GM18502 (cell line): Measurements from ENCODE around the gene TAF4B.
"Not testable (repeated sequence)": the region's sequence is repeated elsewhere in the genome, so short reads cannot be mapped to it uniquely, and the experiment has no call there.

ENCODE experiments used
- ATAC-seq: cut with Tn5 transposase; IDR thresholded peaks from one replicate; pipeline ENCODE4 v1.9.1; 2021; ENCODE audit warnings: mild to moderate bottlenecking; ENCODE audit not compliant: unreplicated experiment, poor library complexity

Gene TAF4B

DNA sequence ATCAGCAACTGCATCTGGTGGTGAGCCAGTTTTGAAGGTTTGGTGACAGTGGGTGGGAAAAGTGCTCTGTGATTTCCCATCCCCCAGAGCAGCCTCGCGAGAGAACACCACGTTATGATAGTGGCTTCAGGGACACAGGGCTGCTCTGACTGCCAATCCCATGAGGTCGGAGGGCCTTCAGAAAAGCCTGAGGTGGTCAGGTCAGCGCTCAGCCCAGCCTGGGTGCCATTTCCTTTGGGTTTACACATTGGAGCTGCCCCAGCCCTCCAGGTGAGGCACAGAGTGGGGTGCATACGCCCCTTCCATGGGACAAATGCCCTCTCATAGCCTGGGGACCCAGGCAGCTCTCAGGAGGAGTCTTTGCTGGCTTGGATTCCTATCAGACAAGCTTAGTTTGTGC is 195.3 kb downstream of the TAF4B start:
- ATAC-seq, result no peak

DNA sequence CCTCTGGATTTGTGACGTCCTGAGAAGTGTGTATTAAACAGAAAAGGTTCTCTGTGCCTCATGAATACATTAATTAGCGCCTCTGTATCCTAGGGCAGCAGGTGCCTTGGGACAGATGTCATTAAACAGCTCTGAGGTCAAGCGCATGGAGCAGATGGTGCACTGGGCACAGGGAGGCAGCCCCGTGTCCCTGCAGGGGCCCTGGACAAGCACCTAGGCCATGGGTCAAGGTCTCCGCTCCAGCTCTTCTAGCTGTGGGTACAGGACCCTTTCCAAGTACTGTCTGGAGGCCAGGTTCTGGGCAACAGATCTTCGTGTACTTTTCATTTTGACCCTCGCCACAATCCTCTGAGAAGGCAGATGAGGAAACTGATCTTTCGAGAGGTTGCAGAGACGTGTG is 195.7 kb downstream of the TAF4B start:
- no peak for ATAC-seq

DNA sequence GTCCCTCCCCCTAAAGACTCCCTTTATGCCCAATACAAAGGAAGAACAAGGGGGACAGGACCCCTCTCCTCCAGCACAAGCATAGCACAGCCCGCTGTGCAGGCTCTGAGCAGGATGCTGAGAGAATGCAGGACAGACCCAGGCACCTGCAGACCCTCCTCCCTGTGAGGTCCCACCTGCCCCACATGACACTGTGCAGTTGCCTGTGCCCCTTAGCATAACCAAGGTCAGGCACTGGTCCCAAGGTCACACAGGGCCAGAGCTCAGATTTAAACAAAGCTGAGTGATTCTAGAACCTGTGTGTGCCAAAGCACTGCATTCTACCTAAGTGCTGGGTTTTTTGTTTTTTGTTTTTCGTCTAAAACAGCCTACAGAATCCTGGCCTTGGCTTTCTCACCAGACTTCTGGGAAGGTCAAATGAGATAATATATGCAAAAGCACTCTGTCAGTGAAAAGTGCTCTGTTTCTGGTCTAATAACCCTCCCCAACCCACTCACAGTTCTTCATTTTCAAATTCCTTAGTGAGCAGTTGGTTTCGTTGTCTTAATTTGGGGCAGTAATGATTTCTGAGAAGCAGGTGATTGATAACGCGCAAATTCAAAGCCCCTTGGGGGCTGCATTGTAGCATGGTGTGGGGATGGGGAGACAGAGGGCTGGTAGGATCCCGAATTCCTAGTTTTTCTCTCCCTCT is 196.4 kb downstream of the TAF4B start:
- ATAC-seq, result peak; percentile 85

DNA sequence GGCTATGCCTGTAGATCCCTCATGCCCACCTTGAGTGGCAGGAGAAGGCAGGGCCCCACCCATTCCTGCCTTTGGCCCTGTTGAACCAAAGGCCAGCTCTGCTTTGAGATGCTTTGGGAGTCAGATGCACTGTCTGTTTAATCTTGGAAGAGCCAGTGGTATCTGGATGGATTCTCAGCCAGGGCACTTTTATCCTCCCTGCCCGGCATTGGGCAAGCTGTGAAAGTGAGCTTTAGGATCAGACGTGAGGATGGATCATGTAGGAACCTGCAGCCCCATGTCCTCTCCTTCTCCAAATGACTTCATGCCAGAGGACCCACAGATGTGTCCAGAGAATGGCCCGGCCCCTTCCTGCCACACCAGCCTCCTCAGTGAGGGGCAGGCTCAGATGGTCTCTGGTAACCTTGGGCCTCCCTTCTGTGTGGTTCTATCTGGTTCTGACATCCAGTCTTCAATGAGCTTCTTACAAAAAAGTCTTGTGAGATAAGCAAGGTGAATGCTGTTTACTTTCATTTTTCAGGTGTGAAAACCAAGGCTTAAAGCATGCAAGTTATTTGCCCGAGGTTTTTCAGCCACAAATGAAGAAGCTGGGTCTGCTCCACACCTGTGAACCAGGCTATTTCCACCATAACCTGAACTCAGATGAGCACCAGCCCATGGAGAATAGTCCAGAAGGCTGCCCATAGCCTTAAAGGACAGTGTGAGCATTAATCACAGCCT is 198.3 kb downstream of the TAF4B start:
- no peak for ATAC-seq

DNA sequence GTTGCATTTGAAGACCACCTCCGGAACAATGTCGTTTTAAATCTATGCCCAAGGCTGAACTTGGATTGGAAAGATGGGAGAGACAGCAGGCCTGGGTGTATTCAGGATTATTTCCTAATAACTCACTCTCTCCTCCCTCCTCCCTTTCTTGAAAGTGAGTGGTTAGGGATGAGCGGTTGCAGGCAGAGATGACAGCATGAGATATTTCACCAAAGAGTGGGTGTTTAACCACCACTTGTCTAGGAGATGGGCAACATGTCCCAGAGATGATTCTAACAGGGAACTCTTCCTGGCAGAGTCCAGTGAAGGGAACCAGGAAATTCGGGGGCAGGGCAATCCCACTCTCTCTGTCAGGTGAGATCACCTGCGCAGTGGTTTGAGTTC is 198.9 kb downstream of the TAF4B start:
- no peak for ATAC-seq

DNA sequence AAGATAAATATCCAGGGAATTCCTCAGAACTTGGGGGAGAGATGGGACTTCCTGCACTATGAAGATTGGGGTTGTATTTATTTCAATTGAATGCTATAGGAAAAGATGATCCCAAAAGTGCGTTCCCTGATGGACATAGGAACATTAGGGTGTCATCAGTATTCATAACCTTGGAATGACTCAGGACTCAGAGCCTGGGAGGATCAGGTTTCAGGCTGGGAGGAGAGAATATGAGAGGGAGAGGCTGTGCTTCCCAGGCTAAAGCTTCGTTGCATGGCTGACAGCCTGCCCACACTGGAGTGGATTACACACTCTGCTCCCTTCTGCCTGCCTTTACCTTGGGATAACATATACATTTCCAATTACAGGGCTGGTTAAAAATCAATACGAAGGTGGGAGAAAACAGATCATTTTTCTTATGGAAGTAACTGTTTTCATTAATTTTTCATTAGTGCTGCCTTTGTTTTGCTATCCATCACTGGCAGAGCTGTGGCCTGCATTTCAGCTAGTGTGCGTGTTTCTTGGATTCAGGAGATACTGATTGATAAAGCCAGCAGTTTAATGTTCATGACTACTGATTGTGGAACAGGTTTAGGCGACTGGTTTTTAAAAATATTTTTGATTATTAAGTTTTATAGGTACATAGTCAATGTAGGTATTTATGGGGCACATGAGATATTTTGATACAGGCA is 203.4 kb downstream of the TAF4B start:
- no peak for ATAC-seq

DNA sequence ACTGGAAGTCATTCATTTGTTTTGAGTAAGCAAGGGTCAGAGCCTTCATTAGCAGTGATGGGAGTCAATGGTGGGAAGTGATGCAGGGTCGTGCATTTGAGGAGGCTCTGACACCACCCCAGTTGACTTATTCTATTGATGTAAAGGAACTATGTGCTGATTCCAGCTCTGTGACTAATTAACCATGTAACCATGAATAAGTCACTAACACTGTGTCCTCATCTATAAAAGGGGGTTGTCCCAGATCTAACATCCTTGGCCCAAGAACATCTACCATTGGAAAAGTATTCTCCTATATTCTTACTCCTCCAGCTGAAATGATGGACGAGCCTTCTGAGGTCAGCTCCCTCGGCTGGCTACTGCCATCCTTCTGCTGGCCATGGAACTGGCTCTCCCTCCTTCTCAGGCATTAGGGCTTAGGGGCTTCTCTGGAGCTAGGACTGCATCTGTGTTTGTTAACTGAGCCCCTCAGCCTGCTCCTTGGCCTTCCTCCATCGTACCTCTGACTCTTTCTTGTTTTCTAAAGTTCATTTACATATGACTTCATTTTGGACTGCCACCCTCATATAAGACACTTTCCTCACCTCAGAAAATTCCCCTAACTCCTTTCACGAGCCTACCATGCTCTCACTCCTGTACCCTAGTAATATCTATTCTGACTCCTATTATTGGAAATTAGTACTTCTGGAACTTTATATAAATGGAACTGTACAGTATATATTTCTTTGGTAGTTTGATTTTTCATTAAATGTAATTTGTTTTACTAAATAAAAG is 206.6 kb downstream of the TAF4B start:
- ATAC-seq, result peak; percentile 64

DNA sequence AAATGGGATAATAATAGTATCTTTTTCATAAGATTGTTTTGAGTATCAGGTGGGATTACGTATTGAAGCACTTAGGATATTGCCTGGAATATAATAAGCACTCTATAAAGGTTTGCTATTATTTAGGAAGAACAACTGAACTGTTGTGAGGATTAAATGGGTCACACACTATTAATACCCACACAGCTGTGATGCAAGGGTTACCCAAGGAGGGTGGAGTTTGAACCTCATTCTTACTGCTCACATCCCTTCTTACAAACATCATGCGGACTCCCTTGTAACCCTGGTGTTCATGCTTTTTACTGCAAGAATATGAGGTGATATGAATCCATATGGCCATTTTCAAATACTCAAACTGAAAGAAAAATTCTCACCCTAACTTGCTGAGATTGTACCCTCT is 208.6 kb downstream of the TAF4B start:
- ATAC-seq, result no peak

DNA sequence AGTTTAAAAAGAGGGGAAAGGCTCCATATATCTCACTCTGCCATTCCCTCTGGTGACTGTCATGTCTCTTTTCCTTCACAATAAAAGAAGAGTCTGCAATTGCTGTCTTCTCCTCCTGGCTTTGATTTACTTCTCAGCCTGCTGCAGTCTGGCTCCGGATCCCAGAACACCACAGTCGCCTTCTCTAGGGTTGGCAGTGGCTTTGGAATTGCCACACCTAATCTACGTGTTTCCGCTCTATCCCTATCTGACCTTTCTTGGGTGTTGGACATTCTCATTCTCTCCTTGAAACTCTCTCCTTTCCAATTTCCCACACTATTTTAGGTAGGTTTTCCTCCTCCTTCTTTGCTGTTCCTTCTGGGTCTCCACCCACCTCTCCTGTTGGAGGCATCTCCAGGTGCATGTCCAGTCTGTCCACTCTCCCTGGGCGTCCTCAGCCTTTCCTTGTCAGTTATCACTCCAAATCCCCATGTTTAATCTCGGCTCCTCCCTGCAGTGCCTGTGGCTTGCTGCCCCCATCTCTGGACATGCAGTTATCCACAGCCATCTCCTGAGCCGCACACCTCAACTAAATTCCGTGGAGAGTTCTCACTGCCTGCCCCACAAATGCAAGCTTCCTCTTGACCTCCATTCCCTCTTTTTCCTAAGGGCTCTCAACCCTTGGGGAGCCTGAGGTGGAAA is 209.3 kb downstream of the TAF4B start:
- ATAC-seq, result no peak

DNA sequence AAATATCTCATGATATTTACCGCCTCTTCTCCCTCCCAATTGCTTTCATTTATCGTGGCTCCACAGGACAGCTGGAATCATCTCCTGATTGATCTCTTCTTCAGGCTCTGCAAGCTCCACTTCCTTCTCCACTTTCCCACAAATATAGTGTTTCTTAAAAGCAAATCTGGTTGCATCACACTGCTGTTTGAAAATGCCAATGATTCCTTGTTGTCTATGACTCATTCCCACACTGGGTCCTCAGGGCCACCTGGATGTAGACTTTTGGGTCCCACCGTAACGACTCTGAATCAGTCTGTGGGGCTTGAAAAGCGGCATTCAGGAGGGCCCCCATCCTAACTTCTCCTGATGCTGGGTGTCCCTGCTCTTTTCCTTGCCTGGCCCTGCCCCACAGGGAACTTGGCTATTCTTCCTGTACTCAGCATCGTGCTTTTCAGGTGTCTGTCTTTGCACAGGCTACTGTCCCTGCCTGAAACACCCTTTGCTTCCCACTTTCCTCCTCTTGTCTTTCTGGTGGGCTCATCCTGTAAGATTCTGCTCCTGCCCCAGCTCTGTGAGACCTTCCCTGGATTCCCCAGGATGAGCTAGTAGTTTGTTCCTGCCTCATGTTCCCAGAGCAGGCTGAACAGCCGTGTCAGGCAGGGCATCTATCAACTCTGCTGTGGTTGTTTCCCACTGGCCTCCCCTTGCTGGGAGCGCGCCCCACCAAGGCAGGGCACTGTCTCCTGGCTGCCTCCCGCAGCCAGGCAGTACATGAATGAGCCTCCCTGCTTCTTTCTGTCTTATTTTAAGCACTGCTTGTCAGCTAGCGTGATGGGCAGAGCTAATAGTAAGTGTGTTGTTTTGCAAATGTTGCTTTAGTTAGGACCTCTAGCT is 210.2 kb downstream of the TAF4B start:
- no peak for ATAC-seq

DNA sequence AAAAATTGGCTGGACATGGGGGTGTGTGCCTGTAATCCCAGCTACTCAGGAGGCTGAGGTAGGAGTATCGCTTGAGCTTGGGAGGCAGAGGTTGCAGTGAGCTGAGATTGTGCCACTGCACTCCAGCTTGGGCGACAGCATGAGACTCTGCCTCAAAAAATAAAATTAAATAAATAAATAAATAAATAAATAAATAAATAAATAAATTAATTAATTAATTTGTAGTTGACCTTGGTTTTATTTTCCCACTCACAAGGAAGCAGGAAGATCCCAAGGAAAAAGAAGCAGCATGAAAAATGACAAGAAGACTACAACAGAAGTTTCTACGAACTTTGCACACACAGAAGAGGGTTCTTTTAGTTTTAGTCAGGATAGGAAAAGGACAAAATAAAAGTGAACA is 211.4 kb downstream of the TAF4B start:
- not testable (repeated sequence) for ATAC-seq

DNA sequence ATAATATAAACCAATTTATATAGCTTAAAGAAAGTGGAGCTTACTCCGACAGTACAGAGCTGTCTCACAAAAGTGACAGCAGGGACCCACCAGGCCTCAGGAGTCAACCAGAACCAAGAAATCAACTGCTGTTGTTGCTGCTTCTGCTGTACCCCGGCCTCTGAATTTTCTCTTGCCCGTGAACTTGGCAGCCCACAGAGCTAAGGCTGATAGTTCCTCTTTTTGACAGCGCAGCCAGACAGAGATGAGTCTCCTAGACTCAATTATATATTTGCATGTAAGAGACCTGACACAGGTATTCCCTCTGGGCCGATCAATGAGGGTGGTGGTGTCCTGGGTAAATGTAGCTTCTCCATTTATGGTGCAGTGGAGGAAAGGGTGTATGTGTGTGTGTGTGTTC is 212.7 kb downstream of the TAF4B start:
- peak; percentile 100 for ATAC-seq

DNA sequence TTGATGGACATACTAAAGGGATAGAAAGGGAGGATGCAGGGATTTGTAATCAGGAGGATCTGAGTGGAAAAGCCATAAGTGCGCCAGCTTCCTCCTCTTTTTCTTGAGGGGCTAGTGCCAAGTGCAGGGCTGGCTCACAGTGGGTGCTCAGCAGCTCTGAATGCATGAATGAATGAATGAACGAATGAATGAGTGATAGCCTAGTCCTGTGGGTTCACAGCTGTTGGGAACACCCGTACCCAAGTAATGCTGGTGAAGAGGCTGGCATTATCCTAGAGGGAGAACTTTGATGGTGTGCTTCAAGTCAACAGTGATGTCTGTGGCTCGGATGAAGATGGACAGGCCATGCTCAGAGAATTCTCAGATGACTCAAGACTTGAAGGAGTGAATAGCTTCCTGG is 213.3 kb downstream of the TAF4B start:
- ATAC-seq, result no peak

DNA sequence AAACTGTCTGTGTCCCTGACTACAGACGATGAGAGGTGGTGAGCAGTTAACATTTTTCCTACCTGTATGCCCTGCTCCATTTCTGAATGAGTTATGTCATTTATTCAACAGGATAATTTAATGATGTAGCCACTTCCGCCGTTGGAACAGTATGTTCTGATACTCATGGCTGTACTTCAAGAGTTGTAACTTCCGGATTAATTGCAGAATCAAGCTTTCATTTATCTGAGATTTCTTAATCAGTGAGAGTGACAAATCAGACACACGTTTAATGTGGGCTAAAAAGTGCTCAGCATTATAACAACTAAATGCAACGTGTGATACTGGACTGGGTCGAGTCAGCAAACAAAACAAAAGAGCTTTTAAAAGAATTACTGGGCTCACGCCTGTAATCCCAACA is 214.4 kb downstream of the TAF4B start:
- ATAC-seq, result no peak
